NCI-H345 treated with DMSO at 0.1 percent for 48 hours (cell line): ENCODE results near the gene KIAA0232.

Experiments used
- DNase-seq: peaks from one replicate; lab custom pipeline; 2025; ENCODE audit not compliant: unreplicated experiment; lab: John Stamatoyannopoulos, UW

Gene KIAA0232

GRCh38 chr4:6913350-6913905, 130.9 kb downstream of the KIAA0232 start:
- DNase-seq, result no peak

GRCh38 chr4:6914448-6914847, 131.9 kb downstream of the KIAA0232 start:
- no peak for DNase-seq

GRCh38 chr4:6915041-6916005, 132.8 kb downstream of the KIAA0232 start:
- DNase-seq, result no peak

- no peak for DNase-seq
Measured at GRCh38 chr4:6916069-6916586, 133.6 kb downstream of the KIAA0232 start.

GRCh38 chr4:6916587-6917460, 134.3 kb downstream of the KIAA0232 start:
- DNase-seq, result no peak

GRCh38 chr4:6917461-6918271, 135.1 kb downstream of the KIAA0232 start:
- peak; percentile 88 for DNase-seq

GRCh38 chr4:6918338-6918737, 135.8 kb downstream of the KIAA0232 start:
- no peak for DNase-seq

- DNase-seq, result no peak
Measured at GRCh38 chr4:6920171-6920570, 137.6 kb downstream of the KIAA0232 start.

- no peak for DNase-seq
Measured at GRCh38 chr4:6923507-6923906, 141.0 kb downstream of the KIAA0232 start.

GRCh38 chr4:6924361-6924779, 141.8 kb downstream of the KIAA0232 start:
- no peak for DNase-seq

GRCh38 chr4:6925357-6925836, 142.9 kb downstream of the KIAA0232 start:
- DNase-seq, result no peak

GRCh38 chr4:6926081-6926480, 143.6 kb downstream of the KIAA0232 start:
- no peak for DNase-seq

GRCh38 chr4:6926681-6927478, 144.4 kb downstream of the KIAA0232 start:
- no peak for DNase-seq

- no peak for DNase-seq
Measured at GRCh38 chr4:6928081-6928480, 145.6 kb downstream of the KIAA0232 start.

GRCh38 chr4:6929339-6929811, 146.8 kb downstream of the KIAA0232 start:
- DNase-seq, result no peak

GRCh38 chr4:6929812-6930464, 147.4 kb downstream of the KIAA0232 start:
- no peak for DNase-seq

GRCh38 chr4:6932475-6932874, 149.9 kb downstream of the KIAA0232 start:
- no peak for DNase-seq

GRCh38 chr4:6932918-6933317, 150.4 kb downstream of the KIAA0232 start:
- DNase-seq, result no peak
